GM12801 (cell line): ENCODE measurements around the gene ZNHIT2.

Source experiments
- TF ChIP-seq, protein P1 (sequence below): IDR thresholded peaks from one replicate; pipeline ENCODE4 v1.5.1; 2011; ENCODE audit warnings: control low read depth; ENCODE audit not compliant: insufficient read length; ENCODE audit errors: extremely low read depth

The ZNHIT2 gene

GRCh38 chr11:65109231-65110198, 8.0 kb downstream of the ZNHIT2 start:
- TF ChIP-seq, protein P1, sequence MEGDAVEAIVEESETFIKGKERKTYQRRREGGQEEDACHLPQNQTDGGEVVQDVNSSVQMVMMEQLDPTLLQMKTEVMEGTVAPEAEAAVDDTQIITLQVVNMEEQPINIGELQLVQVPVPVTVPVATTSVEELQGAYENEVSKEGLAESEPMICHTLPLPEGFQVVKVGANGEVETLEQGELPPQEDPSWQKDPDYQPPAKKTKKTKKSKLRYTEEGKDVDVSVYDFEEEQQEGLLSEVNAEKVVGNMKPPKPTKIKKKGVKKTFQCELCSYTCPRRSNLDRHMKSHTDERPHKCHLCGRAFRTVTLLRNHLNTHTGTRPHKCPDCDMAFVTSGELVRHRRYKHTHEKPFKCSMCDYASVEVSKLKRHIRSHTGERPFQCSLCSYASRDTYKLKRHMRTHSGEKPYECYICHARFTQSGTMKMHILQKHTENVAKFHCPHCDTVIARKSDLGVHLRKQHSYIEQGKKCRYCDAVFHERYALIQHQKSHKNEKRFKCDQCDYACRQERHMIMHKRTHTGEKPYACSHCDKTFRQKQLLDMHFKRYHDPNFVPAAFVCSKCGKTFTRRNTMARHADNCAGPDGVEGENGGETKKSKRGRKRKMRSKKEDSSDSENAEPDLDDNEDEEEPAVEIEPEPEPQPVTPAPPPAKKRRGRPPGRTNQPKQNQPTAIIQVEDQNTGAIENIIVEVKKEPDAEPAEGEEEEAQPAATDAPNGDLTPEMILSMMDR, result no peak

GRCh38 chr11:65108469-65109123, 8.9 kb downstream of the ZNHIT2 start:
- TF ChIP-seq, protein P1, result no peak

GRCh38 chr11:65107751-65108468, 9.6 kb downstream of the ZNHIT2 start:
- TF ChIP-seq, protein P1, result no peak

DNA sequence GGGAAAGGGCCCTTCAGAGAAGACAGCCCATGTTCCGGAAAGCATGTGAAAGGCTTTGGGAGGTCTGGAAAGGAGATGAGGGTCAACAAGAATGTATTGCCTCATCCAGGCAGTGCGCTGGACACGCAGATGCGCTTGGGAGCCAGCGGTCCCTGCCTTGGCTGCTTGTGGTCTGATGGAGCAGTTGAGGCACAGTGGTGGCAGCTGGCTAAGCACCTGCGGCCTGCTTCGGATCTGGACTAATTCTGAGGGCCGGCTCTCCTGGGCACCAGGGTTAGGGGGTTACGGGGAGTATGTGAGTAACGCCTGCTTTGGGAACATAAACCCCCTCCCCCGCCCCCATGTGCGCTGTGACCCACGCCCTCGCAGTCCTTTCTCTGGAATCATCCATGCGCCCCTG, 10.4 kb downstream of the ZNHIT2 start:
- TF ChIP-seq, protein P1, result no peak

DNA sequence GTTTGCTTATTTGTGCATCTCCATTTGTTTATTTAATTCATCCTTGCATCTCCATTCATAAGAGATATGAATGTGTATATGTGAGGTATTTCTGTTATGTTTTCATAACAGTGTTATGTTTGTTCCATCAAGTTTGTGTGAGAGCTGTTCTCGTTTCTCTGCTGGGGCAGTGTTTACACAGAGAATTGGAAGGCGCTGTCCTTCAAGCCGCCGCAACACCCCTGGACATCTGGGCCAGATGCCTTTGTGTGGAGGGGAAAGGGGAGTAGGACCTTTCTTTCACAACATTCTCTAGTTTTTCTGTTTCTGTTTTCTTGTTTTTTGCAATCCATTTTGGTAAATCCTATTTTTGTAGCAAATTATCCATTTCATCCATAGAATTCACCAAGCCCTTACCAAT, 12.9 kb downstream of the ZNHIT2 start:
- TF ChIP-seq, protein P1, result no peak

GRCh38 chr11:65103476-65103875, 14.0 kb downstream of the ZNHIT2 start:
- TF ChIP-seq, protein P1, result no peak
